Endothelial cell of umbilical vein (primary cell): ENCODE data around the gene PITPNM3.

Source experiments
- EZH2 ChIP-seq: IDR thresholded peaks from 2 replicates; pipeline ENCODE4 v1.6.1; 2012; ENCODE audit warnings: borderline replicate concordance, low read depth, mild to moderate bottlenecking, moderate library complexity, low read length, inconsistent platforms; ENCODE audit not compliant: severe bottlenecking
- TF ChIP-seq, protein P1 (sequence below), 2 donors: IDR thresholded peaks; 1 replicate in 1 of 2; 2 replicates in 1 of 2; pipeline ENCODE4 v1.5.1; 2011; ENCODE audit warnings: low read length in 2 of 2, mild to moderate bottlenecking in 2 of 2, moderate library complexity in 2 of 2, control low read depth in 1 of 2, inconsistent platforms in 1 of 2, low read depth in 1 of 2; ENCODE audit not compliant: insufficient read depth in 1 of 2; ENCODE audit errors: extremely low read depth in 1 of 2
- TF ChIP-seq, protein P2 (sequence below): IDR thresholded peaks from 2 replicates; pipeline ENCODE4 v1.6.1; 2011; ENCODE audit not compliant: insufficient read depth, insufficient read length

DNA sequence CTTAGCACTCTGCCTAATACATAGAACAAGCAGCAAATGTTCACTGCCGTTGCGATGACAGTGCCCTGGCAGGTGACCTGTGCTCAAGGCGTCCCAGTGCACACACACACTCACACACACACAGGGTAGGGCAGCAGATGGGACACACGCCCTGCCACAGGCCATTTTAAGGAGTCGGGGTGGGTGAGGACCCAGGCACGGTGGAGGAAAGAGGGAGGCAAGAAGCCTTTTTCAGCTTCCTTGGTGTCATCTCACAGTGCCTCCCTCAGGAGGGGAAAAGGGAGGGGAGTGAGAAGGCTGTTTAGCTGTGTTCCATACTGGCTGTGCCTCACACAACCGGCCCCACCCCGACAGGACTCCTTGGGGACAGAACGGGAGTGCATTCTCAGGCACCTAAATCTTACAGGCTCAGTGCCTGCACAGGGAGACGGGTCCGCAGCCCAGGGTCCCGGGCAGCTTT, 1.5 kb downstream of the PITPNM3 start:
- TF ChIP-seq, protein P1, sequence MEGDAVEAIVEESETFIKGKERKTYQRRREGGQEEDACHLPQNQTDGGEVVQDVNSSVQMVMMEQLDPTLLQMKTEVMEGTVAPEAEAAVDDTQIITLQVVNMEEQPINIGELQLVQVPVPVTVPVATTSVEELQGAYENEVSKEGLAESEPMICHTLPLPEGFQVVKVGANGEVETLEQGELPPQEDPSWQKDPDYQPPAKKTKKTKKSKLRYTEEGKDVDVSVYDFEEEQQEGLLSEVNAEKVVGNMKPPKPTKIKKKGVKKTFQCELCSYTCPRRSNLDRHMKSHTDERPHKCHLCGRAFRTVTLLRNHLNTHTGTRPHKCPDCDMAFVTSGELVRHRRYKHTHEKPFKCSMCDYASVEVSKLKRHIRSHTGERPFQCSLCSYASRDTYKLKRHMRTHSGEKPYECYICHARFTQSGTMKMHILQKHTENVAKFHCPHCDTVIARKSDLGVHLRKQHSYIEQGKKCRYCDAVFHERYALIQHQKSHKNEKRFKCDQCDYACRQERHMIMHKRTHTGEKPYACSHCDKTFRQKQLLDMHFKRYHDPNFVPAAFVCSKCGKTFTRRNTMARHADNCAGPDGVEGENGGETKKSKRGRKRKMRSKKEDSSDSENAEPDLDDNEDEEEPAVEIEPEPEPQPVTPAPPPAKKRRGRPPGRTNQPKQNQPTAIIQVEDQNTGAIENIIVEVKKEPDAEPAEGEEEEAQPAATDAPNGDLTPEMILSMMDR (IDR thresholded peaks at IDR 0.05; ENCODE audit: extremely low read depth in 1 of 2, insufficient read depth in 1 of 2, low read depth in 1 of 2, low read length in 2 of 2): no peak
- TF ChIP-seq EZH2: no peak
- TF ChIP-seq, protein P2, sequence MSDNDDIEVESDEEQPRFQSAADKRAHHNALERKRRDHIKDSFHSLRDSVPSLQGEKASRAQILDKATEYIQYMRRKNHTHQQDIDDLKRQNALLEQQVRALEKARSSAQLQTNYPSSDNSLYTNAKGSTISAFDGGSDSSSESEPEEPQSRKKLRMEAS: no peak
